CD4-positive, alpha-beta memory T cell (primary cell): ENCODE data around the gene KIF26A. TPM values are rescaled to one million over a fixed set of nuclear protein-coding genes. Genes with fewer than 3 reads are reported as not detected.

Experiments used
- CTCF ChIA-PET: fragments of 350-600 bp; sonication (Branson Sonifier 250); formaldehyde crosslinking; loops from one replicate; lab custom pipeline; 2021; ENCODE audit warnings: inconsistent platforms; ENCODE audit not compliant: partially characterized antibody; lab: Charles Lee
- POLR2A ChIA-PET: fragments of 350-600 bp; sonication (Branson Sonifier 250); formaldehyde crosslinking; loops from one replicate; lab custom pipeline; 2021; ENCODE audit not compliant: partially characterized antibody; lab: Charles Lee
- DNase-seq, 5 donors: peaks; one replicate each; pipeline versions ENCODE4 v3.0.0 to v3.0.0-alpha.2; 2020 to 2022; ENCODE audit warnings: mixed read lengths in 1 of 5
- H3K27ac ChIP-seq: one replicate; pipeline ENCODE4 v1.7.0; 2013; ENCODE audit warnings: low read depth, low read length
- H3K27me3 ChIP-seq: 2 replicates; pipeline ENCODE4 v1.7.0; 2013; ENCODE audit warnings: mild to moderate bottlenecking, low read length, moderate library complexity; ENCODE audit not compliant: insufficient read depth
- H3K36me3 ChIP-seq: 2 replicates; pipeline ENCODE4 v1.7.0; 2013; ENCODE audit warnings: mild to moderate bottlenecking, low read length, moderate library complexity; ENCODE audit not compliant: insufficient read depth
- H3K4me1 ChIP-seq: 2 replicates; pipeline ENCODE4 v1.7.0; 2013; ENCODE audit warnings: mild to moderate bottlenecking, low read length, moderate library complexity; ENCODE audit not compliant: insufficient read depth
- H3K4me3 ChIP-seq, 2 donors: one replicate each; pipeline ENCODE4 v1.7.0; 2013; ENCODE audit warnings: low read length in 2 of 2, mild to moderate bottlenecking in 1 of 2
- H3K9me3 ChIP-seq, 2 donors: one replicate each; pipeline ENCODE4 v1.7.0; 2013; ENCODE audit warnings: low read length in 2 of 2, control low read depth in 1 of 2; ENCODE audit not compliant: control insufficient read depth in 1 of 2
- H3K27ac Mint-ChIP-seq, 7 donors: one replicate each; pipeline ENCODE4 v1.8.0; 2020 to 2021; ENCODE audit warnings: mixed read lengths in 7 of 7, mild to moderate bottlenecking in 6 of 7, inconsistent platforms in 3 of 7, moderate library complexity in 3 of 7
- H3K27me3 Mint-ChIP-seq, 2 donors: one replicate each; pipeline ENCODE4 v1.8.0; 2020 to 2021; ENCODE audit warnings: mixed read lengths in 2 of 2
- H3K36me3 Mint-ChIP-seq, 2 donors: one replicate each; pipeline ENCODE4 v1.8.0; 2020 to 2021; ENCODE audit warnings: mixed read lengths in 2 of 2, inconsistent platforms in 1 of 2, mild to moderate bottlenecking in 1 of 2
- H3K4me1 Mint-ChIP-seq, 4 donors: one replicate each; pipeline ENCODE4 v1.8.0; 2020 to 2021; ENCODE audit warnings: mixed read lengths in 4 of 4, mild to moderate bottlenecking in 1 of 4
- H3K4me3 Mint-ChIP-seq, 8 donors: one replicate each; pipeline ENCODE4 v1.8.0; 2020 to 2021; ENCODE audit warnings: mixed read lengths in 8 of 8, mild to moderate bottlenecking in 7 of 8, moderate library complexity in 6 of 8, inconsistent platforms in 3 of 8
- H3K9me3 Mint-ChIP-seq, 8 donors: one replicate each; pipeline ENCODE4 v1.8.0; 2020 to 2021; ENCODE audit warnings: mixed read lengths in 8 of 8, mild to moderate bottlenecking in 5 of 8, inconsistent platforms in 3 of 8, moderate library complexity in 1 of 8
- intact Hi-C: fragments of 100-400 bp; cut with micrococcal nuclease; formaldehyde crosslinking; loops from one replicate; pipeline ENCODE4 v1.15.1; 2023
- polyA plus RNA-seq, 2 donors: library from polyadenylated mRNA; unstranded; fragments of 300-500 nt; fragmentation: Illumina TruSeq; gene quantifications; one replicate each; pipeline ENCODE4 v1.2.3, GENCODE V29; 2021
- total RNA-seq, 2 experiments: library from RNA; stranded (reverse); gene quantifications; one replicate each; pipeline ENCODE4 v1.2.3, GENCODE V29; 2021

KIF26A gene
- total and polyA plus RNA-seq, 4 experiments from 2014 or later: 0.05 to 0.23 (median 0.22) TPM; not detected in 1

- H3K27me3 Mint-ChIP-seq: no peaks in the 10 kb centered on the region
- intact Hi-C loops: no loop called here
- H3K4me3 Mint-ChIP-seq: no peak overlapping the region
- Histone ChIP-seq H3K9me3 (no peaks in the 10 kb centered on the region), H3K36me3 (no peaks in the 10 kb centered on the region), H3K27ac (no peak overlapping the region), H3K4me3 (no peak overlapping the region), H3K27me3 (no peaks in the 10 kb centered on the region), H3K4me1 (no peaks in the 10 kb centered on the region)
- no peaks in the 10 kb centered on the region for H3K9me3 Mint-ChIP-seq
- DNase-seq: no peak
- POLR2A ChIA-PET: no interaction called here
- no peaks in the 10 kb centered on the region for H3K4me1 Mint-ChIP-seq
- H3K36me3 Mint-ChIP-seq: no peaks in the 10 kb centered on the region
- CTCF ChIA-PET: no interaction called here
- H3K27ac Mint-ChIP-seq: no peak overlapping the region
Measured at GRCh38 chr14:104175041-104175440, 36.7 kb downstream of the KIF26A start.

- ChIA-PET POLR2A (no interaction called here), CTCF (no interaction called here)
- no peak overlapping the region for H3K4me3 ChIP-seq
- Mint-ChIP-seq H3K27ac (no peak overlapping the region), H3K36me3 (no peaks in the 10 kb centered on the region), H3K4me1 (no peaks in the 10 kb centered on the region), H3K4me3 (no peak overlapping the region), H3K27me3 (no peaks in the 10 kb centered on the region), H3K9me3 (no peaks in the 10 kb centered on the region)
- no peaks in the 10 kb centered on the region for H3K9me3 ChIP-seq
- no peak overlapping the region for H3K27ac ChIP-seq
- H3K27me3 ChIP-seq: no peaks in the 10 kb centered on the region
- intact Hi-C loops: no loop called here
- no peaks in the 10 kb centered on the region for H3K36me3 ChIP-seq
- DNase-seq: no peak
- no peaks in the 10 kb centered on the region for H3K4me1 ChIP-seq
Measured at GRCh38 chr14:104175811-104176210, 37.4 kb downstream of the KIF26A start.

- Mint-ChIP-seq H3K4me1 (no peaks in the 10 kb centered on the region), H3K27ac (no peak overlapping the region), H3K36me3 (no peaks in the 10 kb centered on the region), H3K4me3 (no peak overlapping the region), H3K27me3 (no peaks in the 10 kb centered on the region), H3K9me3 (no peaks in the 10 kb centered on the region)
- H3K4me3 ChIP-seq: no peak overlapping the region
- no peaks in the 10 kb centered on the region for H3K4me1 ChIP-seq
- no peaks in the 10 kb centered on the region for H3K36me3 ChIP-seq
- CTCF ChIA-PET: no interaction called here
- H3K27me3 ChIP-seq: no peaks in the 10 kb centered on the region
- POLR2A ChIA-PET: no interaction called here
- intact Hi-C loops: no loop called here
- no peaks in the 10 kb centered on the region for H3K9me3 ChIP-seq
- DNase-seq: no peak
- no peak overlapping the region for H3K27ac ChIP-seq
Measured at GRCh38 chr14:104176611-104177010, 38.2 kb downstream of the KIF26A start.

GRCh38 chr14:104177411-104177810 is 39.0 kb downstream of the KIF26A start:
- no peaks in the 10 kb centered on the region for H3K27me3 ChIP-seq
- H3K4me3 Mint-ChIP-seq: no peak overlapping the region
- H3K36me3 Mint-ChIP-seq: no peaks in the 10 kb centered on the region
- no peaks in the 10 kb centered on the region for H3K9me3 Mint-ChIP-seq
- CTCF ChIA-PET: no interaction called here
- no peak overlapping the region for H3K4me3 ChIP-seq
- H3K4me1 ChIP-seq: no peaks in the 10 kb centered on the region
- H3K27ac ChIP-seq: no peak overlapping the region
- H3K27me3 Mint-ChIP-seq: no peaks in the 10 kb centered on the region
- no peaks in the 10 kb centered on the region for H3K4me1 Mint-ChIP-seq
- no peaks in the 10 kb centered on the region for H3K36me3 ChIP-seq
- POLR2A ChIA-PET: no interaction called here
- intact Hi-C loops: no loop called here
- DNase-seq: no peak
- no peak overlapping the region for H3K27ac Mint-ChIP-seq
- H3K9me3 ChIP-seq: no peaks in the 10 kb centered on the region

- CTCF ChIA-PET: no interaction called here
- no peak overlapping the region for H3K27ac Mint-ChIP-seq
Measured at GRCh38 chr14:104178279-104178678, 39.9 kb downstream of the KIF26A start.

GRCh38 chr14:104179126-104179525 is 40.7 kb downstream of the KIF26A start:
- H3K27me3 Mint-ChIP-seq: no peaks in the 10 kb centered on the region
- Histone ChIP-seq H3K4me1 (no peaks in the 10 kb centered on the region), H3K36me3 (no peaks in the 10 kb centered on the region), H3K9me3 (no peaks in the 10 kb centered on the region), H3K4me3 (no peak overlapping the region), H3K27me3 (no peaks in the 10 kb centered on the region), H3K27ac (no peak overlapping the region)
- ChIA-PET CTCF (no interaction called here), POLR2A (no interaction called here)
- intact Hi-C loops: no loop called here
- H3K36me3 Mint-ChIP-seq: no peaks in the 10 kb centered on the region
- no peak for DNase-seq
- H3K4me3 Mint-ChIP-seq: no peak overlapping the region
- no peaks in the 10 kb centered on the region for H3K4me1 Mint-ChIP-seq
- no peaks in the 10 kb centered on the region for H3K9me3 Mint-ChIP-seq
- H3K27ac Mint-ChIP-seq: no peak overlapping the region

More at GRCh38 chr14:104178279-104178678, 39.9 kb downstream of the KIF26A start:
- H3K4me3 ChIP-seq: no peak overlapping the region
- no peak overlapping the region for H3K27ac ChIP-seq
- H3K27me3 Mint-ChIP-seq: no peaks in the 10 kb centered on the region
- no peaks in the 10 kb centered on the region for H3K4me1 ChIP-seq
- no peaks in the 10 kb centered on the region for H3K36me3 ChIP-seq
- no peak overlapping the region for H3K4me3 Mint-ChIP-seq
- intact Hi-C loops: no loop called here
- no peaks in the 10 kb centered on the region for H3K36me3 Mint-ChIP-seq
- POLR2A ChIA-PET: no interaction called here
- H3K9me3 Mint-ChIP-seq: no peaks in the 10 kb centered on the region
- no peak for DNase-seq
- no peaks in the 10 kb centered on the region for H3K27me3 ChIP-seq
- no peaks in the 10 kb centered on the region for H3K4me1 Mint-ChIP-seq
- no peaks in the 10 kb centered on the region for H3K9me3 ChIP-seq

- Mint-ChIP-seq H3K27me3 (no peaks in the 10 kb centered on the region), H3K9me3 (no peaks in the 10 kb centered on the region), H3K27ac (no peak overlapping the region), H3K36me3 (no peaks in the 10 kb centered on the region), H3K4me3 (no peak overlapping the region), H3K4me1 (no peaks in the 10 kb centered on the region)
- H3K27ac ChIP-seq: no peak overlapping the region
- no peaks in the 10 kb centered on the region for H3K36me3 ChIP-seq
- H3K4me1 ChIP-seq: no peaks in the 10 kb centered on the region
- intact Hi-C loops: no loop called here
- no peaks in the 10 kb centered on the region for H3K9me3 ChIP-seq
- ChIA-PET POLR2A (no interaction called here), CTCF (no interaction called here)
- H3K27me3 ChIP-seq: no peaks in the 10 kb centered on the region
- DNase-seq: no peak
- no peak overlapping the region for H3K4me3 ChIP-seq
Measured at GRCh38 chr14:104179564-104180129, 41.3 kb downstream of the KIF26A start.
